ENCODE measurements around the gene KRT85. TPM values are rescaled to one million over a fixed set of nuclear protein-coding genes. Genes with fewer than 3 reads are reported as not detected.

Gene KRT85
- total and polyA plus RNA-seq, 10 of the 15 experiments (the other 5 are each of a cell fraction or from before 2014, with no cell fraction given), result 0.05 to 0.18 (median 0.11) TPM; not detected in 6

DNA sequence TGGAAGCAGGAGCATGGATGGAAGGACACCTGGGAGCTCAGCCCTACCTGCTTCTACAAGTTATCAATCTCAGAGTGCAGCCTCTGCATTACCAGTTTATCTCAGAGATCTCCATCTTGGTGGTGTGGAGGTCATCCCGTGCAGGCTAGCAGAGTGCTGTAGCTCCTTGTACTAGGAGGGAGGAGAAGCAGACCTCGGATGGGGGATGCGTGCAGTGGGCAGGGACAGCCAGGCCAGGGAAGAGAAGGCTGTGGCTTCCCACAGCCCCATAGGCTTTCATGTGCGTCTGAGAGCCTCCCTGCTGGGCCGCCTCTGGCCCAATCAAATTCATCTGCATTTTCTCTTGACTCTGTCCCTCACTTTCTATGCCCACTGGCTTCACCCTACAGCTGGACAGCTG is 47.7 kb upstream of the KRT85 start:
- ChIA-PET CTCF (interaction anchor here (1.0 kb wide), 1 partner anchor 193 kb away, joined by 3 read pairs; no protein-coding TSS in a partner anchor), RAD21 (ENCODE audit: unreplicated experiment) (no interaction called here), POLR2A (no interaction called here), SMC1A (ENCODE audit: uncharacterized antibody, unreplicated experiment) (no interaction called here)
- no TSS peak for BruUV-seq (replicated peaks)
- Histone ChIP-seq H3K4me1 (ENCODE audit: control insufficient read depth, insufficient read depth, low read length) (no peaks in the 10 kb centered on the region), H4K20me1 (ENCODE audit: control insufficient read depth, insufficient read depth) (no peaks in the 10 kb centered on the region), H3K36me3 (ENCODE audit: control insufficient read depth in 2 of 2, insufficient read depth in 2 of 2, low read length in 1 of 2) (no peaks in the 10 kb centered on the region), H3K27me3 (replicated peaks in 1 of 2; ENCODE audit: control insufficient read depth in 2 of 2, insufficient read depth in 2 of 2, low read length in 1 of 2) (no peaks in the 10 kb centered on the region; a peak in 1 of 4 replicates), H3K4me2 (ENCODE audit: control insufficient read depth, insufficient read depth) (no peak overlapping the region), H3K27ac (ENCODE audit: control insufficient read depth, insufficient read depth) (no peak overlapping the region), H3K4me3 (no peak overlapping the region), H3K9ac (ENCODE audit: control insufficient read depth, insufficient read depth, low read length) (no peak overlapping the region), H2AFZ (ENCODE audit: control insufficient read depth, low read depth, low read length) (no peak overlapping the region), H3K9me3 (replicated peaks; ENCODE audit: control insufficient read depth, insufficient read depth, low read length) (no peaks in the 10 kb centered on the region), H3K79me2 (ENCODE audit: control insufficient read depth, insufficient read depth, low read length) (no peaks in the 10 kb centered on the region)
- intact Hi-C loops (cut with micrococcal nuclease; ENCODE audit: unreplicated experiment), result no loop called here
- in situ Hi-C loops (cut with MboI), result no loop called here
- no peak for ATAC-seq
- DNase-seq (ENCODE audit: low read depth, low spot score), result no peak
- WGBS (ENCODE audit: insufficient coverage, insufficient replicate concordance, low lambda C conversion rate, missing lambda C conversion rate), result 32% methylated on average over 5 of the region's 5 CpGs
- no peak for FAIRE-seq
- TF ChIP-seq, protein P1, sequence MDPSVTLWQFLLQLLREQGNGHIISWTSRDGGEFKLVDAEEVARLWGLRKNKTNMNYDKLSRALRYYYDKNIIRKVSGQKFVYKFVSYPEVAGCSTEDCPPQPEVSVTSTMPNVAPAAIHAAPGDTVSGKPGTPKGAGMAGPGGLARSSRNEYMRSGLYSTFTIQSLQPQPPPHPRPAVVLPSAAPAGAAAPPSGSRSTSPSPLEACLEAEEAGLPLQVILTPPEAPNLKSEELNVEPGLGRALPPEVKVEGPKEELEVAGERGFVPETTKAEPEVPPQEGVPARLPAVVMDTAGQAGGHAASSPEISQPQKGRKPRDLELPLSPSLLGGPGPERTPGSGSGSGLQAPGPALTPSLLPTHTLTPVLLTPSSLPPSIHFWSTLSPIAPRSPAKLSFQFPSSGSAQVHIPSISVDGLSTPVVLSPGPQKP (IDR thresholded peaks at IDR 0.05; ENCODE audit: low read depth, low read length), result no peak
- TF ChIP-seq CHD2 (IDR thresholded peaks at IDR 0.05; ENCODE audit: borderline replicate concordance, low read depth, low read length) (no peak), FOXK2 (IDR thresholded peaks at IDR 0.05) (no peak), NFIC (IDR thresholded peaks at IDR 0.05; ENCODE audit: low read depth, low read length) (no peak), IKZF1 (conservative IDR thresholded peaks at IDR 0.05) (no peak), SMC3 (IDR thresholded peaks at IDR 0.05; ENCODE audit: borderline replicate concordance, low read length) (no peak), HDAC6 (IDR thresholded peaks at IDR 0.05; ENCODE audit: unreplicated experiment) (no peak)
- TF ChIP-seq, protein P2, sequence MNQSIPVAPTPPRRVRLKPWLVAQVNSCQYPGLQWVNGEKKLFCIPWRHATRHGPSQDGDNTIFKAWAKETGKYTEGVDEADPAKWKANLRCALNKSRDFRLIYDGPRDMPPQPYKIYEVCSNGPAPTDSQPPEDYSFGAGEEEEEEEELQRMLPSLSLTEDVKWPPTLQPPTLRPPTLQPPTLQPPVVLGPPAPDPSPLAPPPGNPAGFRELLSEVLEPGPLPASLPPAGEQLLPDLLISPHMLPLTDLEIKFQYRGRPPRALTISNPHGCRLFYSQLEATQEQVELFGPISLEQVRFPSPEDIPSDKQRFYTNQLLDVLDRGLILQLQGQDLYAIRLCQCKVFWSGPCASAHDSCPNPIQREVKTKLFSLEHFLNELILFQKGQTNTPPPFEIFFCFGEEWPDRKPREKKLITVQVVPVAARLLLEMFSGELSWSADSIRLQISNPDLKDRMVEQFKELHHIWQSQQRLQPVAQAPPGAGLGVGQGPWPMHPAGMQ (IDR thresholded peaks at IDR 0.05; ENCODE audit: borderline replicate concordance), result no peak
- TF ChIP-seq, protein P3, sequence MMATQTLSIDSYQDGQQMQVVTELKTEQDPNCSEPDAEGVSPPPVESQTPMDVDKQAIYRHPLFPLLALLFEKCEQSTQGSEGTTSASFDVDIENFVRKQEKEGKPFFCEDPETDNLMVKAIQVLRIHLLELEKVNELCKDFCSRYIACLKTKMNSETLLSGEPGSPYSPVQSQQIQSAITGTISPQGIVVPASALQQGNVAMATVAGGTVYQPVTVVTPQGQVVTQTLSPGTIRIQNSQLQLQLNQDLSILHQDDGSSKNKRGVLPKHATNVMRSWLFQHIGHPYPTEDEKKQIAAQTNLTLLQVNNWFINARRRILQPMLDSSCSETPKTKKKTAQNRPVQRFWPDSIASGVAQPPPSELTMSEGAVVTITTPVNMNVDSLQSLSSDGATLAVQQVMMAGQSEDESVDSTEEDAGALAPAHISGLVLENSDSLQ (IDR thresholded peaks at IDR 0.05), result no peak
- TF ChIP-seq, protein P4, sequence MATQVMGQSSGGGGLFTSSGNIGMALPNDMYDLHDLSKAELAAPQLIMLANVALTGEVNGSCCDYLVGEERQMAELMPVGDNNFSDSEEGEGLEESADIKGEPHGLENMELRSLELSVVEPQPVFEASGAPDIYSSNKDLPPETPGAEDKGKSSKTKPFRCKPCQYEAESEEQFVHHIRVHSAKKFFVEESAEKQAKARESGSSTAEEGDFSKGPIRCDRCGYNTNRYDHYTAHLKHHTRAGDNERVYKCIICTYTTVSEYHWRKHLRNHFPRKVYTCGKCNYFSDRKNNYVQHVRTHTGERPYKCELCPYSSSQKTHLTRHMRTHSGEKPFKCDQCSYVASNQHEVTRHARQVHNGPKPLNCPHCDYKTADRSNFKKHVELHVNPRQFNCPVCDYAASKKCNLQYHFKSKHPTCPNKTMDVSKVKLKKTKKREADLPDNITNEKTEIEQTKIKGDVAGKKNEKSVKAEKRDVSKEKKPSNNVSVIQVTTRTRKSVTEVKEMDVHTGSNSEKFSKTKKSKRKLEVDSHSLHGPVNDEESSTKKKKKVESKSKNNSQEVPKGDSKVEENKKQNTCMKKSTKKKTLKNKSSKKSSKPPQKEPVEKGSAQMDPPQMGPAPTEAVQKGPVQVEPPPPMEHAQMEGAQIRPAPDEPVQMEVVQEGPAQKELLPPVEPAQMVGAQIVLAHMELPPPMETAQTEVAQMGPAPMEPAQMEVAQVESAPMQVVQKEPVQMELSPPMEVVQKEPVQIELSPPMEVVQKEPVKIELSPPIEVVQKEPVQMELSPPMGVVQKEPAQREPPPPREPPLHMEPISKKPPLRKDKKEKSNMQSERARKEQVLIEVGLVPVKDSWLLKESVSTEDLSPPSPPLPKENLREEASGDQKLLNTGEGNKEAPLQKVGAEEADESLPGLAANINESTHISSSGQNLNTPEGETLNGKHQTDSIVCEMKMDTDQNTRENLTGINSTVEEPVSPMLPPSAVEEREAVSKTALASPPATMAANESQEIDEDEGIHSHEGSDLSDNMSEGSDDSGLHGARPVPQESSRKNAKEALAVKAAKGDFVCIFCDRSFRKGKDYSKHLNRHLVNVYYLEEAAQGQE (IDR thresholded peaks at IDR 0.05; ENCODE audit: low read depth, low read length), result no peak
- TF ChIP-seq, protein P5, sequence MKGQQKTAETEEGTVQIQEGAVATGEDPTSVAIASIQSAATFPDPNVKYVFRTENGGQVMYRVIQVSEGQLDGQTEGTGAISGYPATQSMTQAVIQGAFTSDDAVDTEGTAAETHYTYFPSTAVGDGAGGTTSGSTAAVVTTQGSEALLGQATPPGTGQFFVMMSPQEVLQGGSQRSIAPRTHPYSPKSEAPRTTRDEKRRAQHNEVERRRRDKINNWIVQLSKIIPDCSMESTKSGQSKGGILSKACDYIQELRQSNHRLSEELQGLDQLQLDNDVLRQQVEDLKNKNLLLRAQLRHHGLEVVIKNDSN (IDR thresholded peaks at IDR 0.05; ENCODE audit: borderline replicate concordance, extremely low read length, insufficient read depth, low read depth, low read length), result no peak
- TF ChIP-seq, protein P6, sequence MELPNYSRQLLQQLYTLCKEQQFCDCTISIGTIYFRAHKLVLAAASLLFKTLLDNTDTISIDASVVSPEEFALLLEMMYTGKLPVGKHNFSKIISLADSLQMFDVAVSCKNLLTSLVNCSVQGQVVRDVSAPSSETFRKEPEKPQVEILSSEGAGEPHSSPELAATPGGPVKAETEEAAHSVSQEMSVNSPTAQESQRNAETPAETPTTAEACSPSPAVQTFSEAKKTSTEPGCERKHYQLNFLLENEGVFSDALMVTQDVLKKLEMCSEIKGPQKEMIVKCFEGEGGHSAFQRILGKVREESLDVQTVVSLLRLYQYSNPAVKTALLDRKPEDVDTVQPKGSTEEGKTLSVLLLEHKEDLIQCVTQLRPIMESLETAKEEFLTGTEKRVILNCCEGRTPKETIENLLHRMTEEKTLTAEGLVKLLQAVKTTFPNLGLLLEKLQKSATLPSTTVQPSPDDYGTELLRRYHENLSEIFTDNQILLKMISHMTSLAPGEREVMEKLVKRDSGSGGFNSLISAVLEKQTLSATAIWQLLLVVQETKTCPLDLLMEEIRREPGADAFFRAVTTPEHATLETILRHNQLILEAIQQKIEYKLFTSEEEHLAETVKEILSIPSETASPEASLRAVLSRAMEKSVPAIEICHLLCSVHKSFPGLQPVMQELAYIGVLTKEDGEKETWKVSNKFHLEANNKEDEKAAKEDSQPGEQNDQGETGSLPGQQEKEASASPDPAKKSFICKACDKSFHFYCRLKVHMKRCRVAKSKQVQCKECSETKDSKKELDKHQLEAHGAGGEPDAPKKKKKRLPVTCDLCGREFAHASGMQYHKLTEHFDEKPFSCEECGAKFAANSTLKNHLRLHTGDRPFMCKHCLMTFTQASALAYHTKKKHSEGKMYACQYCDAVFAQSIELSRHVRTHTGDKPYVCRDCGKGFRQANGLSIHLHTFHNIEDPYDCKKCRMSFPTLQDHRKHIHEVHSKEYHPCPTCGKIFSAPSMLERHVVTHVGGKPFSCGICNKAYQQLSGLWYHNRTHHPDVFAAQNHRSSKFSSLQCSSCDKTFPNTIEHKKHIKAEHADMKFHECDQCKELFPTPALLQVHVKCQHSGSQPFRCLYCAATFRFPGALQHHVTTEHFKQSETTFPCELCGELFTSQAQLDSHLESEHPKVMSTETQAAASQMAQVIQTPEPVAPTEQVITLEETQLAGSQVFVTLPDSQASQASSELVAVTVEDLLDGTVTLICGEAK (IDR thresholded peaks at IDR 0.05; ENCODE audit: borderline replicate concordance), result no peak
